KMS-11 (cell line): ENCODE results near the gene UBA5.
A peak's percentile ranks its signal among the peaks of the same experiment; 100 is the strongest.

Experiments used
- H2AFZ ChIP-seq: fragments of 200-600 bp; sonication (generic); 2 replicates; pipeline ENCODE4 v1.6.1; 2016; ENCODE audit warnings: antibody characterized with exemption, mixed run types, low read depth
- H3K27ac ChIP-seq: fragments of 200-600 bp; sonication (generic); 2 replicates; pipeline ENCODE4 v1.6.1; 2016; ENCODE audit warnings: mild to moderate bottlenecking, mixed run types
- H3K27me3 ChIP-seq: fragments of 200-600 bp; sonication (generic); 2 replicates; pipeline ENCODE4 v1.6.1; 2017; ENCODE audit warnings: mild to moderate bottlenecking, low read depth, mixed run types, moderate library complexity; ENCODE audit not compliant: insufficient read depth
- H3K36me3 ChIP-seq: fragments of 200-600 bp; sonication (generic); 2 replicates; pipeline ENCODE4 v1.6.1; 2017; ENCODE audit warnings: mild to moderate bottlenecking, mixed run types; ENCODE audit not compliant: insufficient read depth
- H3K4me1 ChIP-seq: fragments of 200-600 bp; sonication (generic); 2 replicates; pipeline ENCODE4 v1.6.1; 2016; ENCODE audit warnings: mild to moderate bottlenecking, low read depth, mixed run types; ENCODE audit not compliant: poor library complexity, severe bottlenecking
- H3K4me2 ChIP-seq: fragments of 200-600 bp; sonication (generic); 2 replicates; pipeline ENCODE4 v1.7.0; 2016; ENCODE audit warnings: mild to moderate bottlenecking, mixed run types
- H3K4me3 ChIP-seq: fragments of 200-600 bp; sonication (generic); IDR thresholded peaks from 2 replicates; pipeline ENCODE4 v1.6.1; 2017; ENCODE audit warnings: low read depth, low read length, mixed read lengths; ENCODE audit not compliant: insufficient read depth
- H3K79me2 ChIP-seq: fragments of 200-600 bp; sonication (generic); 2 replicates; pipeline ENCODE4 v1.6.1; 2016; ENCODE audit warnings: low read depth, mixed run types; ENCODE audit not compliant: insufficient read depth
- H3K9ac ChIP-seq: fragments of 200-600 bp; sonication (generic); 2 replicates; pipeline ENCODE4 v1.6.1; 2016; ENCODE audit warnings: mild to moderate bottlenecking, mixed run types
- H4K20me1 ChIP-seq: fragments of 200-600 bp; sonication (generic); 2 replicates; pipeline ENCODE4 v1.6.1; 2016; ENCODE audit warnings: mild to moderate bottlenecking, mixed run types; ENCODE audit not compliant: insufficient read depth
- CTCF ChIP-seq: fragments of 200-600 bp; sonication (generic); conservative IDR thresholded peaks from 2 replicates; pipeline ENCODE4 v1.6.1; 2017; ENCODE audit warnings: low read depth, mild to moderate bottlenecking, antibody characterized with exemption, low read length, moderate library complexity, mixed read lengths

Gene UBA5

DNA sequence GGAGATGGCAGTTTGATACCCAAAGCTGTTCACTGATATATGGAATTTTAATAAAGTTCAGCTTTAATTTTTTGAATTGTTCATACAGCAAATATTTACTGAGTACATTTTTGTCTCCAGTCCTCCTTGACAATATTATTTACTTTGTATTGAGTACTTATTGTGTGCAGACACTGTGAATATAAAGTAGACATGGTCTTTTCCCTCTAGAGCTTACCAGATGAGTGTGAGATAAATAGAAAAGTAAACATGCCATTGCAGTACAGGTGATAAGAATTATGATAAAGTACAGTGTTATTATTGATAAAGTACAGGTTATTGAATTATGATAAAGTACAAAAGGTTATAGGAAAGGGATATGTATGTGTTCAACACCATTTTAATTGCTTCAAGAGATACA, 2.1 kb downstream of the UBA5 start:
- no peaks in the 10 kb centered on the region for H3K27me3 ChIP-seq
- no peak overlapping the region for H3K9ac ChIP-seq
- H3K79me2 ChIP-seq: peaks cover 71% of the 10 kb centered on the region

GRCh38 chr3:132665230-132665745, 5.2 kb downstream of the UBA5 start:
- Histone ChIP-seq H3K27me3 (no peaks in the 10 kb centered on the region), H3K4me2 (no peak overlapping the region), H3K4me3 (no peak overlapping the region), H3K27ac (no peak overlapping the region), H3K36me3 (peaks cover 4% of the 10 kb centered on the region; the same call in 1 of the 2 replicates), H3K79me2 (peaks cover 56% of the 10 kb centered on the region), H2AFZ (no peak overlapping the region), H4K20me1 (0 out of 2 replicates have a peak, but pooled peaks cover 8% of the 10 kb centered on the region), H3K4me1 (peaks cover 13% of the 10 kb centered on the region), H3K9ac (no peak overlapping the region)
- no peak for TF ChIP-seq CTCF

More for the DNA sequence above, 2.1 kb downstream of the UBA5 start:
- no peak overlapping the region for H2AFZ ChIP-seq
- peak overlapping the region; percentile 88 for H3K4me2 ChIP-seq
- H3K4me1 ChIP-seq: peaks cover 31% of the 10 kb centered on the region
- H4K20me1 ChIP-seq: 0 out of 2 replicates have a peak, but pooled peaks cover 8% of the 10 kb centered on the region
- H3K36me3 ChIP-seq: peaks cover 3% of the 10 kb centered on the region; the same call in 1 of the 2 replicates
- no peak overlapping the region for H3K4me3 ChIP-seq
- no peak overlapping the region for H3K27ac ChIP-seq
- TF ChIP-seq CTCF: no peak

DNA sequence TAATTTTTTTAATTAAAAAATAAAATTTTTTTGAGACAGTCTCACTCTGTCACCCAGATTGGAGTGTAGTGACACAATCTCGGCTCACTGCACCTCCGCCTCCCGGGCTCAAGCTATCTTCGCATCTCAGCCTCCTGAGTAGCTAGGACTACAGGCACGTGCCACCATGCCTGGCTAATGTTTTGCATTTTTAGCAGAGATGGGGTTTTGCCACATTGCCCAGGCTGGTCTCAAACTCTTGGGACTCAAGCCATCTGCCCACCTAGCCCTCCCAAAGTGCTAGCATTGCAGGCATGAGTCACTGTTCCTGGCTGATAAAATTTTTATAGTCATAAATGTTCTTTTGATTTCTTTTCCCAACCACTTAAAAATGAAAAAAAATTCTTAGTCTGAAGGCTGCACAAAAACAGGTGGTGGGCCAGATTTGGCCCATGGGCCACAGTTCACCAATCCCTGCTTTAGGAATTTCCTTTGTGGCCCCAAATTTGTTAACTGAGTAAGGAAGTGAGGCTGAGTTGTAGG, 9.2 kb downstream of the UBA5 start:
- Histone ChIP-seq H4K20me1 (no peaks in the 10 kb centered on the region), H3K27ac (no peak overlapping the region), H2AFZ (no peak overlapping the region), H3K79me2 (peaks cover 18% of the 10 kb centered on the region; the same call in 1 of the 2 replicates), H3K36me3 (peaks cover 7% of the 10 kb centered on the region; the same call in 1 of the 2 replicates), H3K4me2 (no peak overlapping the region), H3K9ac (no peak overlapping the region), H3K4me3 (no peak overlapping the region), H3K27me3 (no peaks in the 10 kb centered on the region), H3K4me1 (no peaks in the 10 kb centered on the region)
- TF ChIP-seq CTCF: no peak

GRCh38 chr3:132675408-132675807, 15.3 kb downstream of the UBA5 start:
- no peaks in the 10 kb centered on the region for H3K27me3 ChIP-seq

More at GRCh38 chr3:132675408-132675807, 15.3 kb downstream of the UBA5 start:
- H3K4me1 ChIP-seq: no peaks in the 10 kb centered on the region
- H3K79me2 ChIP-seq: no peaks in the 10 kb centered on the region
- H3K4me2 ChIP-seq: no peak overlapping the region
- H2AFZ ChIP-seq: no peak overlapping the region
- H4K20me1 ChIP-seq: no peaks in the 10 kb centered on the region
- H3K27ac ChIP-seq: no peak overlapping the region
- H3K9ac ChIP-seq: no peak overlapping the region
- H3K36me3 ChIP-seq: peaks cover 10% of the 10 kb centered on the region; the same call in 1 of the 2 replicates
- H3K4me3 ChIP-seq: no peak overlapping the region
- TF ChIP-seq CTCF: no peak
